GM12878 (cell line): ENCODE data around the gene GRIP2. TPM values are rescaled to one million over a fixed set of nuclear protein-coding genes. Genes with fewer than 3 reads are reported as not detected.

Experiments
- ATAC-seq: fragments of 200-7000 bp; cut with Tn5 transposase; 3 replicates; pipeline ENCODE4 v1.9.1; 2020; ENCODE audit warnings: mild to moderate bottlenecking, moderate library complexity
- BruUV-seq: library from RNA; stranded (reverse); fragments of 400-500 nt; replicated peaks from 2 replicates; lab custom pipeline; 2021; lab: Mats Ljungman, UMichigan
- CTCF ChIA-PET: fragments of 300-600 bp; sonication (Branson Sonifier 250); formaldehyde crosslinking; extraction: SDS; loops from one replicate; lab custom pipeline; 2021; ENCODE audit warnings: inconsistent platforms; lab: Yijun Ruan, JAX
- POLR2A ChIA-PET: fragments of 350-600 bp; formaldehyde crosslinking; extraction: SDS; loops from one replicate; lab custom pipeline; 2021; ENCODE audit warnings: inconsistent platforms; lab: Charles Lee
- RAD21 ChIA-PET: fragments of 300-600 bp; sonication (Branson Sonifier 250); formaldehyde crosslinking; loops from one replicate; lab custom pipeline; 2023; ENCODE audit warnings: antibody characterized with exemption; ENCODE audit not compliant: unreplicated experiment; lab: Charles Lee
- SMC1A ChIA-PET: fragments of 300-600 bp; sonication (Branson Sonifier 250); formaldehyde crosslinking; loops from one replicate; lab custom pipeline; 2023; ENCODE audit not compliant: unreplicated experiment, uncharacterized antibody; lab: Charles Lee
- DNase-seq: peaks from one replicate; pipeline ENCODE4 v3.0.0-alpha.2; 2011; ENCODE audit warnings: low read depth, low spot score
- FAIRE-seq: peaks from 3 replicates; lab custom pipeline; 2011; peaks lifted over from hg19 to GRCh38; lab: Jason Lieb, UNC
- H2AFZ ChIP-seq: 2 replicates; pipeline ENCODE4 v1.6.0; 2011; ENCODE audit warnings: low read depth, low read length, control low read depth; ENCODE audit not compliant: control insufficient read depth
- H3K27ac ChIP-seq: 2 replicates; pipeline ENCODE4 v1.5.1; 2011; ENCODE audit warnings: control low read depth; ENCODE audit not compliant: control insufficient read depth, insufficient read depth
- H3K27me3 ChIP-seq, 2 experiments: replicated peaks in 1 of 2; 2 replicates each; pipeline versions ENCODE4 v1.6.0 to v1.6.1; 2011; ENCODE audit warnings: low read length in 1 of 2; ENCODE audit not compliant: control insufficient read depth in 2 of 2, insufficient read depth in 2 of 2
- H3K36me3 ChIP-seq, 2 experiments: 2 replicates each; pipeline ENCODE4 v1.5.1; 2011; ENCODE audit warnings: low read length in 1 of 2; ENCODE audit not compliant: control insufficient read depth in 2 of 2, insufficient read depth in 2 of 2
- H3K4me1 ChIP-seq: 2 replicates; pipeline ENCODE4 v1.6.1; 2011; ENCODE audit warnings: mild to moderate bottlenecking, low read length, moderate library complexity, mixed read lengths; ENCODE audit not compliant: control insufficient read depth, insufficient read depth
- H3K4me2 ChIP-seq: 2 replicates; pipeline ENCODE4 v1.6.0; 2011; ENCODE audit warnings: control low read depth; ENCODE audit not compliant: control insufficient read depth, insufficient read depth
- H3K4me3 ChIP-seq: fragments of 200-600 bp; sonication (generic); 2 replicates; pipeline ENCODE4 v1.5.1; 2016
- H3K79me2 ChIP-seq: 2 replicates; pipeline ENCODE4 v1.6.0; 2011; ENCODE audit warnings: low read length; ENCODE audit not compliant: control insufficient read depth, insufficient read depth
- H3K9ac ChIP-seq: 2 replicates; pipeline ENCODE4 v1.8.0; 2011; ENCODE audit warnings: low read length, control low read depth, mixed read lengths; ENCODE audit not compliant: control insufficient read depth, insufficient read depth
- H3K9me3 ChIP-seq: replicated peaks from 3 replicates; pipeline ENCODE4 v1.5.1; 2011; ENCODE audit warnings: mild to moderate bottlenecking, low read length; ENCODE audit not compliant: control insufficient read depth, insufficient read depth
- H4K20me1 ChIP-seq: 2 replicates; pipeline ENCODE4 v1.6.0; 2011; ENCODE audit not compliant: control insufficient read depth, insufficient read depth
- ATF7 ChIP-seq: fragments of 450-650 bp; IDR thresholded peaks from 2 replicates; pipeline ENCODE4 v1.6.1; 2016; ENCODE audit warnings: low read depth, mild to moderate bottlenecking
- BACH1 ChIP-seq: fragments of 450-650 bp; IDR thresholded peaks from 2 replicates; pipeline ENCODE4 v1.6.1; 2017; ENCODE audit warnings: mild to moderate bottlenecking, borderline replicate concordance
- BCL3 ChIP-seq: IDR thresholded peaks from 2 replicates; pipeline ENCODE4 v1.6.1; 2011; ENCODE audit warnings: borderline replicate concordance, low read depth, mild to moderate bottlenecking, moderate library complexity, low read length; ENCODE audit not compliant: insufficient read depth, poor library complexity, severe bottlenecking
- BHLHE40 ChIP-seq, 2 experiments: fragments of 450-650 bp in 1 of 2; IDR thresholded peaks; 2 replicates each; pipeline ENCODE4 v1.6.1; 2011 to 2017; ENCODE audit warnings: low read depth in 2 of 2, borderline replicate concordance in 1 of 2, improper control_type of control experiment in 1 of 2, low read length in 1 of 2, mild to moderate bottlenecking in 1 of 2
- CHD2 ChIP-seq: IDR thresholded peaks from 2 replicates; pipeline ENCODE4 v1.6.1; 2011; ENCODE audit warnings: low read depth, low read length, improper control_type of control experiment, borderline replicate concordance
- FOS ChIP-seq: IDR thresholded peaks from 3 replicates; pipeline ENCODE4 v1.6.1; 2011; ENCODE audit warnings: borderline replicate concordance; ENCODE audit not compliant: insufficient read length; ENCODE audit errors: extremely low read depth
- IRF3 ChIP-seq: fragments of 450-650 bp; IDR thresholded peaks from 2 replicates; pipeline ENCODE4 v1.6.1; 2014; ENCODE audit warnings: mild to moderate bottlenecking
- MAX ChIP-seq: IDR thresholded peaks from 2 replicates; pipeline ENCODE4 v1.6.1; 2012; ENCODE audit warnings: low read depth, low read length, improper control_type of control experiment
- MTA3 ChIP-seq: IDR thresholded peaks from 2 replicates; pipeline ENCODE4 v1.6.1; 2012; ENCODE audit warnings: low read length, inconsistent platforms, borderline replicate concordance
- NRF1 ChIP-seq: conservative IDR thresholded peaks from 2 replicates; pipeline ENCODE4 v1.6.1; 2011; ENCODE audit warnings: mild to moderate bottlenecking, low read depth, low read length, improper control_type of control experiment
- POLR2AphosphoS2 ChIP-seq: IDR thresholded peaks from 2 replicates; pipeline ENCODE4 v1.6.1; 2011; ENCODE audit warnings: low read depth, mild to moderate bottlenecking, low read length, improper control_type of control experiment, moderate library complexity
- RELB ChIP-seq: fragments of 450-650 bp; IDR thresholded peaks from 2 replicates; pipeline ENCODE4 v1.6.1; 2017; ENCODE audit warnings: low read depth, mild to moderate bottlenecking, moderate library complexity
- SMC3 ChIP-seq: IDR thresholded peaks from 2 replicates; pipeline ENCODE4 v1.6.1; 2011; ENCODE audit warnings: low read length, improper control_type of control experiment, borderline replicate concordance
- ZNF24 ChIP-seq: fragments of 450-650 bp; IDR thresholded peaks from 2 replicates; pipeline ENCODE4 v1.6.1; 2017; ENCODE audit warnings: antibody characterized with exemption, mild to moderate bottlenecking
- ZSCAN29 ChIP-seq: fragments of 450-650 bp; IDR thresholded peaks from 2 replicates; pipeline ENCODE4 v1.6.1; 2017; ENCODE audit warnings: mild to moderate bottlenecking, moderate library complexity
- WGBS: methylation state at CpG from one replicate; pipeline ENCODE4 v1.1.6; 2016; ENCODE audit warnings: low lambda C conversion rate; ENCODE audit not compliant: insufficient replicate concordance, insufficient coverage; ENCODE audit errors: missing lambda C conversion rate; 5-methylcytosine and 5-hydroxymethylcytosine counted together
- in situ Hi-C: fragments of 300-500 bp; cut with MboI; formaldehyde crosslinking; loops from 9 replicates; pipeline ENCODE4 v1.14.3; 2018; ENCODE audit warnings: mixed read lengths
- intact Hi-C: fragments of 100-400 bp; cut with micrococcal nuclease; formaldehyde crosslinking; loops from one replicate; pipeline ENCODE4 v1.14.2; 2022; ENCODE audit not compliant: unreplicated experiment
- polyA plus RNA-seq, 11 experiments: library from polyadenylated mRNA; depleted of rRNA in 4 of 11; unstranded in 6 of 11; stranded (reverse) in 5 of 11; fragments of >200 nt; fragmentation: Nextera tagmentation in 4 of 11; fragmentation: Illumina TruSeq in 1 of 11; extraction: Ambion mirVana in 4 of 11; extraction: Trizol in 1 of 11; gene quantifications; 1 replicate in 1 of 11; 2 replicates in 10 of 11; pipeline versions ENCODE4 v1.2.1 to v1.2.3, GENCODE V29; 2011 to 2016; ENCODE audit warnings: inconsistent platforms in 2 of 11, missing spikeins in 2 of 11, low read depth in 1 of 11
- total RNA-seq, 4 experiments: library from RNA; depleted of rRNA in 3 of 4; stranded (reverse); fragments of >200 nt in 3 of 4; fragmentation: Illumina TruSeq in 1 of 4; extraction: Trizol in 1 of 4; gene quantifications; 2 replicates each; pipeline versions ENCODE4 v1.2.1 to v1.2.3, GENCODE V29; 2013 to 2021

Gene GRIP2
- total and polyA plus RNA-seq, 10 of the 15 experiments (the other 5 are each of a cell fraction or from before 2014, with no cell fraction given): not detected

- TF ChIP-seq CHD2 (no peak), IRF3 (no peak), BCL3 (no peak), FOS (no peak), POLR2AphosphoS2 (no peak), ZSCAN29 (no peak), RELB (no peak), ZNF24 (no peak), NRF1 (no peak), MTA3 (no peak), BHLHE40 (IDR thresholded peaks at IDR 0.05; ENCODE audit: borderline replicate concordance in 1 of 2, low read depth in 2 of 2, low read length in 1 of 2) (no peak), MAX (no peak), SMC3 (no peak), ATF7 (no peak), BACH1 (no peak)
- SMC1A ChIA-PET: no interaction called here
- Histone ChIP-seq H3K27ac (no peak overlapping the region), H3K27me3 (peaks cover 0 to 2% of the 10 kb centered on the region in 2 experiments; a peak in 2 of 4 replicates), H2AFZ (no peak overlapping the region), H3K36me3 (no peaks in the 10 kb centered on the region), H3K9ac (no peak overlapping the region), H3K4me3 (no peak overlapping the region), H3K9me3 (no peaks in the 10 kb centered on the region), H3K79me2 (no peaks in the 10 kb centered on the region), H3K4me2 (no peak overlapping the region), H4K20me1 (no peaks in the 10 kb centered on the region), H3K4me1 (no peaks in the 10 kb centered on the region)
- BruUV-seq: no TSS peak
- no peak for ATAC-seq
- CTCF ChIA-PET: no interaction called here
- RAD21 ChIA-PET: no interaction called here
- intact Hi-C loops: no loop called here
- POLR2A ChIA-PET: no interaction called here
- WGBS: 22% methylated on average over 16 of the region's 16 CpGs
- DNase-seq: no peak
- FAIRE-seq: no peak
- in situ Hi-C loops: no loop called here
Measured at GRCh38 chr3:14522129-14522691, 17.9 kb downstream of the GRIP2 start.
